HG02981 (cell line): ENCODE results near the gene TEX2.

Experiments
- ATAC-seq: cut with Tn5 transposase; IDR thresholded peaks from one replicate; pipeline ENCODE4 v1.9.1; 2021; ENCODE audit warnings: mild to moderate bottlenecking, moderate library complexity; ENCODE audit not compliant: unreplicated experiment

TEX2 gene, protein sequence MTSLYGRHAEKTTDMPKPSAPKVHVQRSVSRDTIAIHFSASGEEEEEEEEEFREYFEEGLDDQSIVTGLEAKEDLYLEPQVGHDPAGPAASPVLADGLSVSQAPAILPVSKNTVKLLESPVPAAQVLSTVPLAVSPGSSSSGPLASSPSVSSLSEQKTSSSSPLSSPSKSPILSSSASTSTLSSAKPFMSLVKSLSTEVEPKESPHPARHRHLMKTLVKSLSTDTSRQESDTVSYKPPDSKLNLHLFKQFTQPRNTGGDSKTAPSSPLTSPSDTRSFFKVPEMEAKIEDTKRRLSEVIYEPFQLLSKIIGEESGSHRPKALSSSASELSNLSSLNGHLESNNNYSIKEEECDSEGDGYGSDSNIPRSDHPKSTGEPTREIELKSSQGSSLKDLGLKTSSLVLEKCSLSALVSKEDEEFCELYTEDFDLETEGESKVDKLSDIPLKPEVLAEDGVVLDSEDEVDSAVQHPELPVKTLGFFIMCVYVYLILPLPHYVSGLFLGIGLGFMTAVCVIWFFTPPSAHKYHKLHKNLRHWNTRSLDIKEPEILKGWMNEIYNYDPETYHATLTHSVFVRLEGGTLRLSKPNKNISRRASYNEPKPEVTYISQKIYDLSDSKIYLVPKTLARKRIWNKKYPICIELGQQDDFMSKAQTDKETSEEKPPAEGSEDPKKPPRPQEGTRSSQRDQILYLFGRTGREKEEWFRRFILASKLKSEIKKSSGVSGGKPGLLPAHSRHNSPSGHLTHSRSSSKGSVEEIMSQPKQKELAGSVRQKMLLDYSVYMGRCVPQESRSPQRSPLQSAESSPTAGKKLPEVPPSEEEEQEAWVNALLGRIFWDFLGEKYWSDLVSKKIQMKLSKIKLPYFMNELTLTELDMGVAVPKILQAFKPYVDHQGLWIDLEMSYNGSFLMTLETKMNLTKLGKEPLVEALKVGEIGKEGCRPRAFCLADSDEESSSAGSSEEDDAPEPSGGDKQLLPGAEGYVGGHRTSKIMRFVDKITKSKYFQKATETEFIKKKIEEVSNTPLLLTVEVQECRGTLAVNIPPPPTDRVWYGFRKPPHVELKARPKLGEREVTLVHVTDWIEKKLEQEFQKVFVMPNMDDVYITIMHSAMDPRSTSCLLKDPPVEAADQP

DNA sequence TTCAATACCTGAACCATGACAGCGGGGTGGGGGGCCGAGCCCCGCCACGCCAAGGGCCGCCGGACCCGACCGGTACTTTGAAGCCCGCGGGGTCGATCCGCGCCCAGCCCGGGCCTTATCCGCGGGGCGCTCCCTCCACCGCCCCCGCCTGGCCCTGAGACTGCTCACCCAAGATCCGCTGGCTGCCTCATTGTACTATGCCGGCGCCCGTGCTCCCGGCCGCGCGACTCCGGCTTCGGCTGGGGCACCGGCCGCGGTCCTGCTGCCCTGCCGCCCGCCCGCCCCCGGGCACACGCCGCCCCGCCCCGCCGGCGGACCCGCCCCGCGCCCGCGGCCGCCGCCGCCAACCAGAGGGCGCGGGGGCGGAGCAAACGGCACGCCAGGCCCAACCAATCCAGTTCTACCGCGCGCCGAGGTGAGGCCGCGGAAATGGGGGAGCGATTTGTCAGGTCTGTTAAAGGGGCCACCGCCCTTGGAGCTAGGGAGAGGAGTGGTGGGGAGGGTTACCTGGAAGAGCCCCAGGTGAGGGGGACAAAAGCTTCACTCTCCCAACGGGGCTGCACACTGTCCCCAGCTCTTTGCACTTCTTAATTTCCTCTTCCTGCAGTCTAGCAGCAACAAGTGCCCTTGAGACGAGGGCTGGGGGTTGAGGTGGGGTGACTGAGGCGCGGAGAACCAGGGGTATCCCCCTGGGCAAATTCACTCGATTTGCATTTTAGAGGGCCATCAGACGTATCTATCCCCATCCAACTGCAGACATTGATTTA is at the start of gene TEX2:
TSS of gene TEX2 (minus strand) at position 261 of the 767 bp plus-strand sequence. CDS start 49,043 bp downstream, outside the sequence.
- peak; percentile 84 for ATAC-seq

DNA sequence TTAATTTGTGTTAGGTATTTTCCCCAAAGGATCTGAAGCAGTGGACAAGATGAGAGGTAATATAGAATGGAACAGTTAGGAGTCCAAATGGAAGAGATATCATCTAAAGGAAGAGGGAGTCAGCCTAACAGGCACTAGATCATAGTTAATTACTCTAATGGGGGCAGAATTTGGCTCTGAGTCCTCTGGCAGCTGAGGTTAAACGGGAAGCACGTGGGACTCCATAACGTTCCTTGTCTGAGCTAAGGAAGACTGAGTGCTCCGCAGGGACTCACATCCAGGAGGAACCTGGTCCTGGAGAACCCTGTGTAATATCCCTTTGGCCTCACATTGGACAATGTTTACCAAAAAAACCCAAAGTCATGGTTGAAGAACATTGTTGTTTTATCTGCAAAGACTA is 46.6 kb upstream of the TEX2 start:
- no peak for ATAC-seq

DNA sequence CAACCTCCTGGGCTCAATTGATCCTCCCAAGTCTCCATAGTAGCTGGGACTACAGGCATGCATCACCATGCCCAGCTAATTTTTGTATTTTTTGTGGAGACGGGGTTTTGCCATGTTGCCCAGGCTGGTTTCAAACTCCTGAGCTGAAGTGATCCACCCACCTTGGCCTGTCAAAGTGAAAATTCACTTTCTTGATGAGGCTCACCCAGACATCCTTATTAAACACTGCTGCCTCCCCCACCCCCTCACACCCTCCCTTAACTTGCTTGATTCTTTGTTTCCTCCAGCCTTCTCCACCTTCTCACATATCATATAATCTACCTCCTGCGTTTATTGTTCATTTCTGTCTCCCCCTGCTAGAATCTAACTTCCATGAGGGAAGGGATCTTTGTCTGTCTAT is 46.0 kb upstream of the TEX2 start:
- no peak for ATAC-seq

DNA sequence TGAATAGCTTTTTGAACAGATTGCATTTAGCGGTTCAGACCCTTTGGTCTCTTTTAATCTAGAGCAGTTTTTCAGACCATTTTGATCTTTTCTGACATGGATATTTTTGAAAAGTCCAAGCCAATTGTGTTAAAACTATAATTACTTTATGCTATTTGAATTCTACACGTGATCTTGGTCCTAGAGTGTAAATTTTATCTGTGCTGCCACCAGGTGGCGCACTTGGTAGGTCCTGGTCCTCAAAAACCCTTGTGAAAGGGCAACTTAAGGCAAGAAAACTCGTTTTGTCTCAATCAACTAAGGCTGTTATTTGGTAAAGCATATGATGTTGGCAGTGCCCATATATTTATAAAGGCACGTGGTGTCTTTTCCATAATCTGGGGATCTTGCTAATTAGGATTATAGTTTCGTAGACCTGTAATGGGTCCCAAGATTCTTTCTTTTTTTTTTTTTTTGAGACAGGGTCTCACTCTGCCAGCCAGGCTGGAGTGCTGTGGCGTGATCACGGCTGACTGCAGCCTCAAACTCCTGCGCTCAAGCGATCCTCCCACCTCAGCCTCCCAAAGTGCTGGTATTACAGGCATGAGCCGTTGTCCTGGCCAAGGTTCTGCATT is 43.9 kb upstream of the TEX2 start:
- ATAC-seq, result no peak

DNA sequence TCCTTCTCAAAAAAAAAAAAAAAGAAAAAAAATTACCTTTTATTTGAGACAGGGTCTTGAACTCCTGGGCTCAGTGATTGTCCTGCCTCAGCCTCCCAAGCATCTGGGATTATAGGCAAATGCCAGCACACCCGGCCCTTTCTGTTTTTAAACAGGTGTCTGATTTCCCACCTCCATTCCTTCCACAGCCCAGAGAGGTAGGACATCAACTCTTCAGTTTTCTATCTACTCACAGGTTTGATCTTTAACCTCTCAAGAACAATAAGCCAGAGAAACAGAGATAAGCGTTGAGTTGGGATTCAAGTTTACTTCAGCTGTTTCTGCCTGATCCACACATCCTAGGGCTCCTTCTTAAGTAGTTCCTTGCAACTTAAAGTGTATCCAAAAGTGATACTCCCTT is 41.5 kb upstream of the TEX2 start:
- no peak for ATAC-seq

DNA sequence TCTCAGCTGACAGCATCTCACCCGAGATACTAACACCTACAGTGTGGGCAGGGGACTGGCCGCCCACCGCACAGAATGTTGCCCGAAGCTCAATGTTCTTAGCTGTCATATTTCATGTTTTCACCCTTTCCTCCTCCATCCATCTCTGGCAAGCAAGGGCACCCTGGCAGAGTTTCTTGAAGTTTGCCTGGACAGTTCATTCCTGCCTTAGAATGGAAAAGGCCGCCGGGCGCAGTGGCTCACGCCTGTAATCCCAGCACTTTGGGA is 37.6 kb upstream of the TEX2 start:
- ATAC-seq, result no peak

DNA sequence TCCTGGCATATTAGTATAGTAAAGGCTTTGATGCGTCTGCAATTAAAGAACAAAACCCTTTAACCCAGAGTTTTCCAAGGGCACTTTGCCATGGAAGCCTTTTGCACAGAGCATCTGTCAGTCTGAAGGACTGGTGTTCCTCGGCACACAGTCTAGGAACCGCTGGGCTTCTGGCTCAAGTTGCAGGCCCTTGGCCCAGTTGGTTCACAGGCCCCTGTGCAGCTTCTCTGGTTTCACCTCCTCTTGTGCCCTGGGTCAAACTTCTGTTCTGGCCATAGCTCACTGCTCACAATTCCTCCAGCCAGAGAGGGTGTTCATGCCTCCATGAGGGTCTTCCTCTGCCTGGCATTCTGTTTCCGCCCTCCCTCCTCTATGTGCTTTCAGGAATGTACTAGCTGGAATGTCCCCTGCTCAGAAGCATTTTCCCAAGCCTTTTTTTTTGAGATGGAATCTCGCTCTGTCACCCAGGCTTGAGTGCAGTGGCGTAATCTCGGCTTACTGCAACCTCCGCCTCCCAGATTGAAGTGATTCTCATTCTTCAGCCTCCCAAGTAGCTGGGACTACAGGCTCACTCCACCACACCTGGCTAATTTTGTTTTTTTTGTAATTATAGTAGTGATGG is 34.5 kb upstream of the TEX2 start:
- ATAC-seq, result no peak

DNA sequence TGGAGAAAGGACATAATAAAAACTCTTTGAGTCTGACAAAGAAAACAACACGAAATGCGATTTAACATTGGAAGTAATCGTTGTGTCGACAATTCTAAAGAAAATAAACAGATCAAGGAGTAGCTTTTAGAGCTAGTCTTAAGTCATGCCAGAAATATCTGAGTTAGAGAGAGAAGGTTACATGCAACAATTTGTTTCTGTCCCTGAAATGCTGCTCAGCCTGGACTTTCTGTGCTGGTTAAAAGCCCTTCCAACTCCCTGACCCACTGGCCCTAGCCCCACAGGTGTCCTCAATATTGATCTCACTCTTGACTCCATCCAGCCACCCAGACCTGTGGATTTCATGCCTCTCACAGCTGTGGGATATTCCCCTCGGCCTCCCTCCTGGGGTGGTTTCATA is 33.2 kb upstream of the TEX2 start:
- ATAC-seq, result no peak

DNA sequence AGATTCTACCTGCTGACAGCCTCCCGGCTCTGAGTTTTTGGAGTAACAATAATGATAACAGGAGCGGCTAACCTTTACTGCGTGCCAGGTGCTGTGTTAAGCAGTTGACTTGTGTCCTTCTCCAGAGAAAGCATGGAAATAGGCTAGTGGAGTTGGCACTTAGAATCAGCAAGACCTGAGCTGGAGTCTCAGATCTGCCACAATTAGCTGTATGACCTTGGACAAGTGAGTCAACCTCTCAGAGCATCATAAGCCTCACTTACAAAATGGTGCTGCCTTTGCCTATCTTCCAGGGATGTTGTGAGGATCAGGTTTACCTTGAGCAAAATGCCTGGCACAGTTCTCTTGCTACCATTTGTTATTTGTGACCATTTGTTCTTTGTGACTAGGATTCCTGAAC is 32.1 kb upstream of the TEX2 start:
- no peak for ATAC-seq

DNA sequence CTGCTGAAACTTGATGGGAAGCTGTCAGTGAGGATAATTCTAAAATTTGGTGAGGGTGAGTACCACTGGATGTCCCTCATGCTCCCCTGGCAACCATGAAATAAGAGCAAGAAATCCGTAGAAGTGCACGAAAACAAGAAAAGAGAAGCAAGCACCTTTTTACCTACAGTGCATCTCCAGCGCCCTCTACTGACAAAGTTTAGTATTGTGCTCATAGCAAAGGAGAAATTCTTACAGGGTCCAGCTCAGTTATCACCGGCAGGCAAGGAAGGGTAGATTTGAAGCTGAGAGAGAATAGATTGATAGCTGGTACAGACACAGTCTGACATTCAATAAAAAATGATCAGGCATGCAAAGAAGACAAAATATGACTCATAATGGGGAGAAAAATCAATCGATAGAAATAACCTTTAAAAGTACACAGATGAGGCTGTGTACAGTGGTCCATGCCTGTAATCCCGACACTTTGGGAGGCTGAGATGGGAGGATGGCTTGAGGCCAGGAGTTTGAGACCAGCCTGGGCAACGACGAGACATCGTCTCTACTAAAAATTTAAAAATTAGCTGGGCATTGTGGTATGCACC is 28.3 kb upstream of the TEX2 start:
- ATAC-seq, result no peak

DNA sequence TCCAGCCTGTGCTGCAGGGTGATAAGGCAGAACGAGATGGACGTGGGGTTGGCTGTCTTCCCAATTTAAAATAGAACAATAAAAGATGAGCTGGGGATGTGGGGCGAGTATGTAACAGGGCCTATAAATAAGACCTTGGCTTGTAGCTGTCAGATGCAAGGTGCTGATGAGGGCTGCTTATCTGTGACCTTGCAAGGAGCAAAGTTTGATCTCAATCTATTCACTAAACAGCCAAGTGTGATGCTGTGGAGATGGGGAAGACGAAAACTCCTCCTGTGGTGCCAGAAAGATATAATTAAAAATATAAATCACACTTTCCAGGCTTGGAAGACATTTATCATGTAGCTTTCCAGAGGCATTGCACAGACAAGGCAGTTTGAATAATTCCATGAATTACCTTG is 26.7 kb upstream of the TEX2 start:
- ATAC-seq, result no peak

DNA sequence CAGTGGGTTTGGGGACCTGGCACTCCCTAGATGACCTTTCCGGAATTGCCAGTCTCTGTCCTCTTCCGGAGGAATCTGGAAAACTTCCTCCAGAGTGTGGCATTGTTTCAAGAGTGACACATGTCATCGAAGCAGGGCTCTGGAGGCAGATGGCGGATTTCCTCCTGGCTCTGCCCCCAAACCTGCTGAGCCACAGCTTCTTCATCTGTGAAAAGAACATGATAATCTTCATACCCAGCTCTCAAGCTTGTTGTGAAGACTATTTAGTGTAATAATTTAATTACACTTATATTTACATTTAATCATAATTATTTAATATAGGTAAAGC is 19.7 kb upstream of the TEX2 start:
- no peak for ATAC-seq

DNA sequence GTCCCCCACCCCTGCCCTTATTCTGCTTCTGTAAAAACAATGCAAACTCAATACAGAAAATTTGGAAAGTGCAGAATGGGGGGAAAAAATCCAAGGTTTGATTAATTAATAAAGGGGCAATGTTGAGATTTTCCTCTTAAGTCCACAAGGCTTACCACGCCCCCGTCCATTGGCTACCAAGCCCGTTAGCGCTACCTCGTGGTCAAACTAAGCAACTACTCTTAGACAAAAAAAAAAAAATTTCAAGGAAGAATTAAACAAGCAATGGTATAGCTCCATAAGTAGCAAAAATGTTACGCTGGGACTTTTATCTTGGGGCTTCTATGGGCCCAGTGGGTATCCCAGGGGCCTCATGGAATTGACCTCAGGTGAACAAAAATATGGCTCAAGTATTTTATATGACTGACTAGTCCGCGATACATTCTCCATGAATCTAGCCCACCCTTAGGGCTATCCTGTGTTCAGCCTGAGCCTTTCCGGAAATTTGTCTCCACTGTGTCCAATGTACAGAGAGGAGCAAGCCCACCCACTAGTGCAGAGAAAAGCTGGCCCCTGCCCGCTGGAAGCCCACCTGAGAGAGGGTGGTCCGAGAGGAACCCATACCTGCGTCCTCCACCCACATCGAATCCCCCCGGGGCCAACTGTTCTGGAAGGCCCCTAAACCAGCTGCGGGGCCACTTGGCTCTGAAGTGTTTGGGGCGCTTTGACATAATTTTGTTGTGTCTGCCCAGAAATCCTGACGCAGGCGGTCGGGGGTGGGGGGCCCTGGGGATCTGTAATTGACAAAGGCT is 19.1 kb upstream of the TEX2 start:
- ATAC-seq, result no peak

DNA sequence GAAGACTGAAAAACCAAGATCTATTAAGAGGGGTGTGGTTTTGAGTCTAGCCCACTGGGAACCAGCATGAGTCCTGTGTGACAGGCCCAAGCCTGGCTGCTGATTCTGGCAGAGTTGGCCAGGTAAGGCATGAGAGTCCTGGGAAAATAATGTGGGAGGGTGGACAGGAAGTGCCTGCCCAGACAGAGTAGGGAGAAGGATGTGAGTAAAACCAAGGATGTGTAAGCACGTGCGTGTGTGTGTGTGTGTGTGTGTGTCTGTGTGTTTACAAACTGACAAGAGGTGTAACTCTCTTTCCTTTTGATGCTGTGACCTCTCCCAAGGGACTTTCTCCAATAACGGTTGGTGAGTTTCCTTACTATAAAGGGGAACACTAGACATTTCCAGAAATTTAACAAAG is 15.6 kb upstream of the TEX2 start:
- ATAC-seq, result no peak

DNA sequence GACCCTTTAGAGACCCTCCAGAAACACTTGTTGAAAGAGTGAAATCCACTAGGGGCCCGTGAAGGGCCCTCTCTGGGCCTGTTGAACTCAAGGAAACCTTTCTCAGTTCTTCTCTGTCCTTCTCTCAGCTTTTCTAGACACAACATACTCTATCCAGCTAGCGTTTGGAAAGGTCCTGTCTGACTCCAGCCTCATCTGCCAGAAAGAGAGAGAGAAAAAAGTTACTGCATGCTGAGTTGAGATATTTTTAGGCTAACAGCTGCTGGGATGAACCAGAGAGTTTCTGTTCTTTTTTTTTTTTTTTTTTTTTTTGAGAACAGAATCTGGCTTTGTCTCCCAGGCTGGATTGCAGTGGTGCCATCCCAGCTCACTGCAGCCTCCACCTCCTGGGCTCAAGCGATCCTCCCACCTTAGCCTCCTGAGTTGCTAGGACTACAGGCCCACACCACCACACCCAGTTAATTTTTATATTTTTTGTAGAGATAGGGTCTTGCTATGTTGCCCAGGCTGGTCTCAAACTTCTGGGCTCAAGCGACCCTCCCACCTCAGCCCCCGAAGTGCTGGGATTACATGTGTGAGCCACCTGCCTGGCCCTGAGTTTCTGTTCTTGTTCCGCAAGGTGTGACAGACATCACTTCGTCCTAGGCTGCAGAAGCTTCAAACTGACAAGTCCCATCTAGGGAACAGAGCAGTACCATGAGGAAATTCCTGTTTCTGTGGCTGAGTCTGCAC is 14.9 kb upstream of the TEX2 start:
- ATAC-seq, result no peak

DNA sequence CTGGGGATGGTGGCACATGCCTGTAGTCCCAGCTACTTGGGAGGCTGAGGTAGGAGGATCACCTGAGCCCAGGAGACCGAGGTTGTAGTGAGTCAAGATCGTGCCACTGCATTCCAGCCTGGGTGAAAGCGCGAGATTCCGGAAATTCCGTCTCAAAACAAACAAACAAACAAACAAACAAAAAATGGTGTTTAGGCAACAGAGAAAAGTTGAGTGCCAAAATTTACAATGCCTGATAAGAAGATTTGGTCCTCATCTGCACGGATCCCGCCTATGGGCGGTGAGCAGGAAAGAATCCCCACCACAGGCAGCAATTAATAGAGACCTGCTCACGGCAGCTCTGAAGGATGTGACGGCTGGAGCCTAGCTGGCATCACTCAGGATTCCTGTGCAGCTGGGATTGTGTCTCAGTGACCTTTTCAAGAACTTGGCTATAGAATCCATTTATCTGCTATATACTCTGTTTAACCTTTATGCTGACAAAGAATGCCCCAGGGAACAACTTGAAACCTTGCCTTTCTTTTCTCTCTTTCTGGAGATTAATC is 14.0 kb upstream of the TEX2 start:
- ATAC-seq, result no peak

DNA sequence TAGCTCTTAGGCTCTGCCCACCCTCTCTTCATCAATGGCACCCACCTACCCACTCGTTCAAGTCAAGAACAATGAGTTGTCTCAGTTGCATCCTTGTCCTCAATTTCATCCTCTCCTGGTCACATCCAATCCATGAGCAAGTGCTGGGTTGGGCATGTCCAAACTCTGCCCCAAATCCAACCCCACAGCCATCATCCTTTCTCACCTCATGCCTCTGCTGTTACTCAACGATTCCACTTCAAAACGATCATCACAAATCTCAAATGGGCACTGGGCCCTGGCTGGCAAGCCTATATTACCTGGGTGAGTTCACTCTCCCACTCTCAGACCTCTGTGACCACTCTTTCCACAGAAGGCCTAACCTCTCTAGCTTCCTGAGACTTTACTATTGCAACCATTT is 12.0 kb upstream of the TEX2 start:
- no peak for ATAC-seq

DNA sequence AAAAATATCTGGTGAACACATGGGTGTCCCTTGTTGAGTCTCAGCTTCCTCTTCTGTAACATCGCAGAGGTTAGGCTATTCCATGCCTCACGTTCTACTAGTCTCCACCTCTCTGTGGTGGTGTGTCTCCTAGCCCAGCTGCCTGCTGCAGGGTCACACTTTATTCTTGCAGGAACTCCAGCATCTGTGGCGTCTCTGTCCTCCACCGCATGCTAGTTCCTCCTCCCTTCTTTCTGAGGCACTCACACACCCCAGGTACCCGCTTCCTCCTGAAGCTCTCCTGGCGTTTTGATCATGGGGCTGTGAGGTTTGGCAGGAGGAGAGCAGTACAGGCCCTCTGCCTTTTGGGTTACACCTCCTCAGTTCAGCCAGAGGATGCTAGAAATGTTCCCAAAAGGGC is 9.9 kb upstream of the TEX2 start:
- no peak for ATAC-seq
